K562 (cell line): Measurements from ENCODE around the gene CEACAM7. TPM values are rescaled to one million over a fixed set of nuclear protein-coding genes. Genes with fewer than 3 reads are reported as not detected.

ENCODE experiments used
- ATAC-seq: fragments of 200-7000 bp; cut with Tn5 transposase; 3 replicates; pipeline ENCODE4 v1.9.1; 2020; ENCODE audit warnings: moderate library complexity
- BruUV-seq: library from RNA; stranded (reverse); fragments of 400-500 nt; replicated peaks from 2 replicates; lab custom pipeline; 2021; lab: Mats Ljungman, UMichigan
- CTCF ChIA-PET: fragments of 300-600 bp; formaldehyde crosslinking; extraction: SDS; loops from one replicate; lab custom pipeline; 2021; ENCODE audit warnings: low intra/inter-chr PET ratio; lab: Yijun Ruan, JAX
- POLR2A ChIA-PET: fragments of 300-600, 350-650 bp; sonication (Branson Sonifier 250); formaldehyde crosslinking; extraction: SDS; loops from one replicate; lab custom pipeline; 2021; ENCODE audit warnings: antibody characterized with exemption, inconsistent platforms; lab: Yijun Ruan, JAX
- DNase-seq, 4 experiments: peaks; one replicate each; pipeline versions ENCODE4 v3.0.0 to v3.0.0-alpha.2; 2011 to 2018; ENCODE audit warnings: low spot score in 3 of 4, mixed read lengths in 3 of 4; ENCODE audit errors: extremely low read depth in 1 of 4
- FAIRE-seq: peaks from 2 replicates; lab custom pipeline; 2011; peaks lifted over from hg19 to GRCh38; lab: Jason Lieb, UNC
- H2AFZ ChIP-seq: 2 replicates; pipeline ENCODE4 v1.6.0; 2011; ENCODE audit warnings: low read depth, low read length, control low read depth, inconsistent platforms
- H3K27ac ChIP-seq: fragments of 200-600 bp; 3 replicates; pipeline ENCODE4 v1.8.0; 2011; ENCODE audit warnings: low read depth, mild to moderate bottlenecking, control low read depth, inconsistent platforms, low read length, moderate library complexity, mixed read lengths; ENCODE audit errors: extremely low read depth
- H3K27me3 ChIP-seq, 2 experiments: fragments of 300-600 bp in 1 of 2; 2 replicates in 1 of 2; 3 replicates in 1 of 2; pipeline versions ENCODE4 v1.6.0 to v1.8.0; 2011; ENCODE audit warnings: inconsistent platforms in 2 of 2, low read length in 2 of 2, mild to moderate bottlenecking in 1 of 2, mixed read lengths in 1 of 2, moderate library complexity in 1 of 2; ENCODE audit not compliant: control insufficient read depth in 2 of 2, insufficient read depth in 2 of 2
- H3K36me3 ChIP-seq: fragments of 300-600 bp; 3 replicates; pipeline ENCODE4 v1.8.0; 2011; ENCODE audit warnings: mild to moderate bottlenecking, low read length, inconsistent platforms; ENCODE audit not compliant: control insufficient read depth, insufficient read depth
- H3K4me1 ChIP-seq, 2 experiments: fragments of 200-600 bp in 1 of 2; replicated peaks in 1 of 2; 2 replicates in 1 of 2; 3 replicates in 1 of 2; pipeline versions ENCODE4 v1.5.1 to v1.8.0; 2011; ENCODE audit warnings: inconsistent platforms in 2 of 2, low read length in 2 of 2, mild to moderate bottlenecking in 1 of 2, mixed read lengths in 1 of 2, moderate library complexity in 1 of 2; ENCODE audit not compliant: control insufficient read depth in 2 of 2, insufficient read depth in 2 of 2
- H3K4me2 ChIP-seq: 2 replicates; pipeline ENCODE4 v1.6.1; 2011; ENCODE audit warnings: low read length, control low read depth, inconsistent platforms, mixed read lengths; ENCODE audit not compliant: insufficient read depth
- H3K4me3 ChIP-seq: fragments of 200-600 bp; sonication (generic), shearing (Covaris generic); 2 replicates; pipeline ENCODE4 v1.5.1; 2016; ENCODE audit warnings: control low read depth, inconsistent platforms
- H3K79me2 ChIP-seq: fragments of 200-600 bp; 3 replicates; pipeline ENCODE4 v1.8.0; 2011; ENCODE audit warnings: low read length, inconsistent platforms; ENCODE audit not compliant: control insufficient read depth, insufficient read depth
- H3K9ac ChIP-seq, 2 experiments: 2 replicates each; pipeline versions ENCODE4 v1.6.0 to v1.6.1; 2011; ENCODE audit warnings: low read depth in 2 of 2, low read length in 2 of 2, control low read depth in 1 of 2, inconsistent platforms in 1 of 2, mild to moderate bottlenecking in 1 of 2, mixed read lengths in 1 of 2; ENCODE audit not compliant: insufficient read depth in 1 of 2
- H3K9me1 ChIP-seq: one replicate; pipeline ENCODE4 v1.6.0; 2011; ENCODE audit warnings: inconsistent platforms, mild to moderate bottlenecking, low read length, moderate library complexity; ENCODE audit not compliant: control insufficient read depth, insufficient read depth
- H3K9me3 ChIP-seq: replicated peaks from 2 replicates; pipeline ENCODE4 v1.5.1; 2011; ENCODE audit warnings: low read depth, low read length, inconsistent platforms; ENCODE audit not compliant: control insufficient read depth, insufficient read depth
- H4K20me1 ChIP-seq: replicated peaks from 2 replicates; pipeline ENCODE4 v1.6.1; 2011; ENCODE audit warnings: low read length, inconsistent platforms, mixed read lengths; ENCODE audit not compliant: control insufficient read depth, insufficient read depth
- ARID3B ChIP-seq: fragments of 250-450 bp; sonication (Bioruptor Pico); IDR thresholded peaks from 2 replicates; pipeline ENCODE4 v1.4.0; 2020; ENCODE audit warnings: borderline replicate concordance
- BRF1 ChIP-seq: IDR thresholded peaks from 3 replicates; pipeline ENCODE4 v1.6.1; 2011; ENCODE audit warnings: borderline replicate concordance, mild to moderate bottlenecking; ENCODE audit not compliant: insufficient read length; ENCODE audit errors: extremely low read depth
- TEAD2 ChIP-seq: fragments of 450-650 bp; IDR thresholded peaks from 2 replicates; pipeline ENCODE4 v1.6.1; 2016; ENCODE audit warnings: missing genetic modification characterization, control low read depth, missing compliant biosample characterization
- ZNF431 ChIP-seq: sonication (generic); formaldehyde crosslinking; IDR thresholded peaks from 2 replicates; pipeline ENCODE4 v1.8.0; 2022; ENCODE audit warnings: mild to moderate bottlenecking, missing genetic modification reagents
- WGBS: fragments of 100-300 bp; shearing (Covaris generic); methylation state at CpG from one replicate; pipeline ENCODE4 v1.1.6; 2016; ENCODE audit warnings: low coverage, mixed read lengths; ENCODE audit not compliant: insufficient coverage; ENCODE audit errors: missing lambda C conversion rate; 5-methylcytosine and 5-hydroxymethylcytosine counted together
- in situ Hi-C: fragments of 300-500 bp; cut with MboI; formaldehyde crosslinking; loops from 4 replicates; pipeline ENCODE4 v1.15.0; 2018; ENCODE audit warnings: inconsistent platforms, mixed read lengths
- intact Hi-C: fragments of 100-400 bp; cut with micrococcal nuclease; formaldehyde crosslinking; loops from 2 replicates; pipeline ENCODE4 v1.14.2; 2022
- polyA plus RNA-seq, 8 experiments: library from polyadenylated mRNA; depleted of rRNA in 4 of 8; stranded (reverse) in 5 of 8; unstranded in 3 of 8; fragments of >200 nt; fragmentation: Nextera tagmentation in 2 of 8; fragmentation: Illumina TruSeq in 1 of 8; extraction: Ambion mirVana in 2 of 8; extraction: Trizol in 1 of 8; gene quantifications; 2 replicates each; pipeline versions ENCODE4 v1.2.1 to v1.2.3, GENCODE V29; 2011 to 2014; ENCODE audit warnings: inconsistent platforms in 1 of 8, missing spikeins in 1 of 8
- total RNA-seq, 7 experiments: library from RNA; depleted of rRNA in 6 of 7; stranded (reverse); fragments of >200 nt in 6 of 7; fragmentation: Illumina TruSeq in 2 of 7; extraction: Trizol in 2 of 7; gene quantifications; 2 replicates each; pipeline versions ENCODE4 v1.2.1 to v1.2.3, GENCODE V29; 2011 to 2021; ENCODE audit warnings: low replicate concordance in 1 of 7

Gene CEACAM7
- total and polyA plus RNA-seq, 9 of the 15 experiments (the other 6 are each of a cell fraction or from before 2014, with no cell fraction given) = not detected

- Histone ChIP-seq H3K9me1 (no peaks in the 10 kb centered on the region), H3K79me2 (no peaks in the 10 kb centered on the region), H3K27ac (no peak overlapping the region), H4K20me1 (peaks cover 11% of the 10 kb centered on the region), H3K4me2 (no peak overlapping the region), H3K9ac (no peak overlapping the region), H3K36me3 (no peaks in the 10 kb centered on the region), H3K27me3 (no peaks in the 10 kb centered on the region; a peak in 1 of 5 replicates), H3K4me3 (no peak overlapping the region), H3K9me3 (no peaks in the 10 kb centered on the region), H2AFZ (no peak overlapping the region), H3K4me1 (peaks cover 0 to 4% of the 10 kb centered on the region in 2 experiments; a peak in 1 of 5 replicates)
- in situ Hi-C loops (no loop called here), intact Hi-C loops (no loop called here)
- no peak for TF ChIP-seq BRF1
- no peak for TF ChIP-seq ARID3B (CRISPR knock-in tag)
- TF ChIP-seq ZNF431 = no peak
- TF ChIP-seq TEAD2 = no peak
- WGBS = 2% methylated on average over 13 of the region's 13 CpGs
- DNase-seq (no peak), FAIRE-seq (no peak), ATAC-seq (no peak)
- ChIA-PET POLR2A (no interaction called here), CTCF (no interaction called here)
- BruUV-seq = no TSS peak
These were observed 12.5 kb upstream of the CEACAM7 start for GRCh38 chr19:41700381-41701195.
